HEK293 (cell line): ENCODE results near the gene GSTT4.

ENCODE experiments used
- CTCF ChIA-PET: fragments of 350-600 bp; formaldehyde crosslinking; extraction: SDS; loops from one replicate; lab custom pipeline; 2021; ENCODE audit warnings: antibody characterized with exemption; lab: Yijun Ruan, JAX
- POLR2A ChIA-PET: fragments of 300-600 bp; formaldehyde crosslinking; extraction: SDS; loops from one replicate; lab custom pipeline; 2020; ENCODE audit warnings: antibody characterized with exemption, inconsistent platforms; lab: Yijun Ruan, JAX
- H3K27ac ChIP-seq: fragments of 200-500 bp; sonication (Bioruptor generic); 2 replicates; pipeline ENCODE4 v1.5.1; 2014; ENCODE audit warnings: low read depth, low read length, control low read depth, inconsistent platforms; ENCODE audit errors: extremely low read depth
- H3K36me3 ChIP-seq, 2 experiments: fragments of 200-500 bp in 1 of 2; sonication (Bioruptor generic) in 1 of 2; 1 replicate in 1 of 2; 2 replicates in 1 of 2; pipeline ENCODE4 v1.5.1; 2014 to 2017; ENCODE audit warnings: inconsistent platforms in 2 of 2, low read length in 2 of 2; ENCODE audit not compliant: control insufficient read depth in 2 of 2, insufficient read depth in 1 of 2
- H3K4me1 ChIP-seq: fragments of 200-500 bp; sonication (Bioruptor generic); 2 replicates; pipeline ENCODE4 v1.5.1; 2014; ENCODE audit warnings: mild to moderate bottlenecking, low read length, inconsistent platforms; ENCODE audit not compliant: control insufficient read depth, insufficient read depth
- H3K4me3 ChIP-seq: 2 replicates; pipeline ENCODE4 v1.5.1; 2011; ENCODE audit warnings: low read depth, mild to moderate bottlenecking, control low read depth, low read length, moderate library complexity
- H3K9me3 ChIP-seq: fragments of 200-500 bp; sonication (Bioruptor generic); 2 replicates; pipeline ENCODE4 v1.5.1; 2014; ENCODE audit warnings: low read depth, low read length, inconsistent platforms; ENCODE audit not compliant: control insufficient read depth, insufficient read depth
- GLI4 ChIP-seq: fragments of 450-650 bp; formaldehyde crosslinking; IDR thresholded peaks from 2 replicates; pipeline ENCODE4 v1.5.1; 2016; ENCODE audit warnings: missing biosample characterization, missing genetic modification characterization
- GLIS1 ChIP-seq: fragments of 450-650 bp; formaldehyde crosslinking; IDR thresholded peaks from 2 replicates; pipeline ENCODE4 v1.5.1; 2016; ENCODE audit warnings: missing biosample characterization, missing genetic modification characterization
- HOXD13 ChIP-seq: sonication (generic); formaldehyde crosslinking; IDR thresholded peaks from 2 replicates; pipeline ENCODE4 v1.8.0; 2022; ENCODE audit warnings: missing genetic modification reagents, borderline replicate concordance
- MYNN ChIP-seq: fragments of 450-650 bp; formaldehyde crosslinking; IDR thresholded peaks from 2 replicates; pipeline ENCODE4 v1.5.1; 2016; ENCODE audit warnings: missing biosample characterization, missing genetic modification characterization, borderline replicate concordance
- SALL2 ChIP-seq: fragments of 450-650 bp; formaldehyde crosslinking; IDR thresholded peaks from 2 replicates; pipeline ENCODE4 v1.5.0; 2017; ENCODE audit warnings: missing biosample characterization, mild to moderate bottlenecking, missing genetic modification characterization, borderline replicate concordance
- SCRT2 ChIP-seq: fragments of 450-650 bp; formaldehyde crosslinking; IDR thresholded peaks from 2 replicates; pipeline ENCODE4 v1.5.1; 2016; ENCODE audit warnings: missing biosample characterization, missing genetic modification characterization
- TRIM28 ChIP-seq: IDR thresholded peaks from 2 replicates; pipeline ENCODE4 v1.6.1; 2011; ENCODE audit warnings: low read length, control low read depth, borderline replicate concordance
- ZBTB21 ChIP-seq: fragments of 450-650 bp; formaldehyde crosslinking; IDR thresholded peaks from 2 replicates; pipeline ENCODE4 v1.5.1; 2017; ENCODE audit warnings: missing biosample characterization, missing genetic modification characterization
- ZBTB7A ChIP-seq: fragments of 450-650 bp; formaldehyde crosslinking; IDR thresholded peaks from 2 replicates; pipeline ENCODE4 v1.5.1; 2016; ENCODE audit warnings: low read depth, missing biosample characterization, missing genetic modification characterization
- ZNF157 ChIP-seq: fragments of 450-650 bp; formaldehyde crosslinking; IDR thresholded peaks from 2 replicates; pipeline ENCODE4 v1.5.1; 2016; ENCODE audit warnings: missing biosample characterization, missing genetic modification characterization
- ZNF174 ChIP-seq: fragments of 450-650 bp; formaldehyde crosslinking; IDR thresholded peaks from 2 replicates; pipeline ENCODE4 v1.5.0; 2017; ENCODE audit warnings: missing biosample characterization, mild to moderate bottlenecking, missing genetic modification characterization
- ZNF175 ChIP-seq: fragments of 450-650 bp; formaldehyde crosslinking; IDR thresholded peaks from 2 replicates; pipeline ENCODE4 v1.5.1; 2016; ENCODE audit warnings: missing biosample characterization, missing genetic modification characterization
- ZNF214 ChIP-seq: fragments of 450-650 bp; formaldehyde crosslinking; IDR thresholded peaks from 2 replicates; pipeline ENCODE4 v1.5.1; 2017; ENCODE audit warnings: missing biosample characterization, mild to moderate bottlenecking, missing genetic modification characterization, borderline replicate concordance
- ZNF24 ChIP-seq: fragments of 450-650 bp; formaldehyde crosslinking; IDR thresholded peaks from 2 replicates; pipeline ENCODE4 v1.5.1; 2016; ENCODE audit warnings: missing biosample characterization, missing genetic modification characterization
- ZNF311 ChIP-seq: fragments of 450-650 bp; formaldehyde crosslinking; IDR thresholded peaks from 2 replicates; pipeline ENCODE4 v1.5.1; 2017; ENCODE audit warnings: missing biosample characterization, missing genetic modification characterization, borderline replicate concordance
- ZNF473 ChIP-seq: fragments of 450-650 bp; formaldehyde crosslinking; IDR thresholded peaks from 2 replicates; pipeline ENCODE4 v1.5.1; 2017; ENCODE audit warnings: missing biosample characterization, missing genetic modification characterization
- ZNF585B ChIP-seq: fragments of 450-650 bp; formaldehyde crosslinking; IDR thresholded peaks from 2 replicates; pipeline ENCODE4 v1.5.1; 2016; ENCODE audit warnings: missing biosample characterization, missing genetic modification characterization
- ZNF658 ChIP-seq: fragments of 450-650 bp; formaldehyde crosslinking; IDR thresholded peaks from 2 replicates; pipeline ENCODE4; 2016; ENCODE audit warnings: missing biosample characterization, missing genetic modification characterization
- ZNF670 ChIP-seq: fragments of 450-650 bp; formaldehyde crosslinking; IDR thresholded peaks from 2 replicates; pipeline ENCODE4 v1.5.1; 2016; ENCODE audit warnings: missing biosample characterization, missing genetic modification characterization, low read depth
- ZNF768 ChIP-seq: fragments of 450-650 bp; formaldehyde crosslinking; IDR thresholded peaks from 2 replicates; pipeline ENCODE4 v1.5.1; 2018; ENCODE audit warnings: missing biosample characterization, mild to moderate bottlenecking, missing genetic modification characterization
- ZNF777 ChIP-seq: fragments of 450-650 bp; formaldehyde crosslinking; IDR thresholded peaks from 2 replicates; pipeline ENCODE4 v1.5.1; 2017; ENCODE audit warnings: missing biosample characterization, missing genetic modification characterization, borderline replicate concordance
- ZNF791 ChIP-seq: fragments of 450-650 bp; formaldehyde crosslinking; IDR thresholded peaks from 2 replicates; pipeline ENCODE4 v1.5.1; 2016; ENCODE audit warnings: missing biosample characterization, missing genetic modification characterization
- ZNF837 ChIP-seq: fragments of 450-650 bp; formaldehyde crosslinking; IDR thresholded peaks from 2 replicates; pipeline ENCODE4 v1.5.1; 2016; ENCODE audit warnings: missing biosample characterization, missing genetic modification characterization
- TF ChIP-seq, protein P1 (sequence below): fragments of 450-650 bp; formaldehyde crosslinking; IDR thresholded peaks from 2 replicates; pipeline ENCODE4 v1.5.1; 2016; ENCODE audit warnings: missing biosample characterization, missing genetic modification characterization
- TF ChIP-seq, protein P2 (sequence below): fragments of 450-650 bp; formaldehyde crosslinking; IDR thresholded peaks from 2 replicates; pipeline ENCODE4 v1.5.1; 2016; ENCODE audit warnings: missing biosample characterization, missing genetic modification characterization
- TF ChIP-seq, protein P3 (sequence below): fragments of 450-650 bp; formaldehyde crosslinking; IDR thresholded peaks from 2 replicates; pipeline ENCODE4 v1.5.1; 2017; ENCODE audit warnings: missing biosample characterization, missing genetic modification characterization
- TF ChIP-seq, protein P4 (sequence below): fragments of 450-650 bp; formaldehyde crosslinking; IDR thresholded peaks from 2 replicates; pipeline ENCODE4 v1.5.1; 2017; ENCODE audit warnings: missing biosample characterization, missing genetic modification characterization
- TF ChIP-seq, protein P5 (sequence below): fragments of 450-650 bp; formaldehyde crosslinking; IDR thresholded peaks from 2 replicates; pipeline ENCODE4 v1.5.1; 2017; ENCODE audit warnings: missing biosample characterization, missing genetic modification characterization
- TF ChIP-seq, protein P6 (sequence below): fragments of 450-650 bp; IDR thresholded peaks from 2 replicates; pipeline ENCODE4 v1.5.1; 2018; ENCODE audit warnings: missing biosample characterization, mild to moderate bottlenecking, missing genetic modification characterization

GSTT4 gene

DNA sequence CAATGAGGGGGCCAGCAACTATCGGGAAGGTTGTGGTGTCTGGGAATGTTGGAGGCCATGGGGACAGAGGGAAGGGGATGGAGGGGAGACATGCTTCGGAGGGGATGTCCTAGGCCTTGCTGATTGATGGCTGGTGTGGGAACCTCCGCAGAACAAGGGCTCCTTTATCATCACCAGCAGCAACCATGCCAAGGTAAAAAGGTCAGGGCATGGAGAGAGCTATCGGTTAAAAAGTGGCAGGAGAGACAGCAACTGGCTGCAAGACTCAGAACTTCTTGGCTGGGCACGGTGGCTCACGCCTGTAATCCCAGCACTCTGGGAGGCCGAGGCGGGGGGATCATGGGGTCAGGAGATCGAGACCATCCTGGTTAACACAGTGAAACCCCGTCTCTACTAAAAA lies 3.0 kb downstream of the GSTT4 start:
- no peak overlapping the region for H3K27ac ChIP-seq
- no peak for TF ChIP-seq MYNN
- TF ChIP-seq ZNF768: no peak
- TF ChIP-seq ZNF214 (tag by site-specific recombination): no peak
- TF ChIP-seq ZNF473 (tag by site-specific recombination): no peak
- no peak for TF ChIP-seq GLI4 (tag by site-specific recombination)
- TF ChIP-seq ZNF174 (tag by site-specific recombination): no peak
- TF ChIP-seq ZBTB21 (tag by site-specific recombination): no peak
- no peak for TF ChIP-seq ZNF777 (tag by site-specific recombination)
- TF ChIP-seq, protein P1, sequence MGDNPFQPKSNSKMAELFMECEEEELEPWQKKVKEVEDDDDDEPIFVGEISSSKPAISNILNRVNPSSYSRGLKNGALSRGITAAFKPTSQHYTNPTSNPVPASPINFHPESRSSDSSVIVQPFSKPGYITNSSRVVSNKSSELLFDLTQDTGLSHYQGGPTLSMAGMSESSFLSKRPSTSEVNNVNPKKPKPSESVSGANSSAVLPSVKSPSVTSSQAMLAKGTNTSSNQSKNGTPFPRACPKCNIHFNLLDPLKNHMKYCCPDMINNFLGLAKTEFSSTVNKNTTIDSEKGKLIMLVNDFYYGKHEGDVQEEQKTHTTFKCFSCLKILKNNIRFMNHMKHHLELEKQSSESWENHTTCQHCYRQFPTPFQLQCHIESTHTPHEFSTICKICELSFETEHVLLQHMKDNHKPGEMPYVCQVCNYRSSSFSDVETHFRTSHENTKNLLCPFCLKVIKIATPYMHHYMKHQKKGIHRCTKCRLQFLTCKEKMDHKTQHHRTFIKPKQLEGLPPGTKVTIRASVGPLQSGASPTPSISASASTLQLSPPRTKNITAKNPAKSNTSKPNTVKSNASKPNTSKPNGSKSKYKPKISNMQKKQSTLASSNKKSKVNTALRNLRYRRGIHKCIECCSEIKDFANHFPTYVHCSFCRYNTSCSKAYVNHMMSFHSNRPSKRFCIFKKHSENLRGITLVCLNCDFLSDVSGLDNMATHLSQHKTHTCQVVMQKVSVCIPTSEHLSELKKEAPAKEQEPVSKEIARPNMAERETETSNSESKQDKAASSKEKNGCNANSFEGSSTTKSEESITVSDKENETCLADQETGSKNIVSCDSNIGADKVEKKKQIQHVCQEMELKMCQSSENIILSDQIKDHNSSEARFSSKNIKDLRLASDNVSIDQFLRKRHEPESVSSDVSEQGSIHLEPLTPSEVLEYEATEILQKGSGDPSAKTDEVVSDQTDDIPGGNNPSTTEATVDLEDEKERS (tag by site-specific recombination): no peak
- no peak for TF ChIP-seq SALL2
- TF ChIP-seq GLIS1: no peak
- TF ChIP-seq ZNF157 (tag by site-specific recombination): no peak
- TF ChIP-seq ZBTB7A: no peak
- no peak for TF ChIP-seq ZNF585B (tag by site-specific recombination)
- TF ChIP-seq ZNF670 (tag by site-specific recombination): no peak
- no peak for TF ChIP-seq TRIM28
- TF ChIP-seq, protein P2, sequence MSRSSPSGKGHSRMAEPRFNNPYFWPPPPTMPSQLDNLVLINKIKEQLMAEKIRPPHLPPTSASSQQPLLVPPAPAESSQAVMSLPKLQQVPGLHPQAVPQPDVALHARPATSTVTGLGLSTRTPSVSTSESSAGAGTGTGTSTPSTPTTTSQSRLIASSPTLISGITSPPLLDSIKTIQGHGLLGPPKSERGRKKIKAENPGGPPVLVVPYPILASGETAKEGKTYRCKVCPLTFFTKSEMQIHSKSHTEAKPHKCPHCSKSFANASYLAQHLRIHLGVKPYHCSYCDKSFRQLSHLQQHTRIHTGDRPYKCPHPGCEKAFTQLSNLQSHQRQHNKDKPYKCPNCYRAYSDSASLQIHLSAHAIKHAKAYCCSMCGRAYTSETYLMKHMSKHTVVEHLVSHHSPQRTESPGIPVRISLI (tag by site-specific recombination): no peak
- no peak for TF ChIP-seq ZNF175 (tag by site-specific recombination)
- no peak for TF ChIP-seq SCRT2 (tag by site-specific recombination)
- no peak for TF ChIP-seq ZNF24
- no peaks in the 10 kb centered on the region for H3K9me3 ChIP-seq
- CTCF ChIA-PET: no interaction called here
- H3K4me3 ChIP-seq: no peak overlapping the region
- no peaks in the 10 kb centered on the region for H3K36me3 ChIP-seq
- POLR2A ChIA-PET: no interaction called here
- H3K4me1 ChIP-seq: no peaks in the 10 kb centered on the region

DNA sequence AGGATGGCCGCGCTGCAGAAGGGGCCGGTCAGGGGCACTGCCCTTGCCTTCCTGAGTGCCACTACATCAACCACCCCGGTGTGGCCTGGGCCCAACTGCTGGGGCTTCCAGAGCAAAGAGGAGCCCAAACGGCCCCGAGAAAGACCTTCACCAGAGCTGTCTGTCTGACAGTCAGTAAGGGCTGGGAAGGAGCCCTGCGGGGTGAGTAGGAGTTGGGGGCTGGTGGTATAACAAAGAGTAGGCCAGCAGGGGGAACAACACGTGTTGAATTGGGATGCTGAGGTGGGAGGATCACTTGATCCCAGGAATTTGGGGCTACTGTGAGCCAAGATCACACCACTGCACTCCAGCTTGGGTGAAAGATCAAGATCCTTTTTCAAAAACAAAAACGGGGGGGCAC lies 3.9 kb downstream of the GSTT4 start:
- POLR2A ChIA-PET: no interaction called here
- Histone ChIP-seq H3K4me1 (no peaks in the 10 kb centered on the region), H3K9me3 (no peaks in the 10 kb centered on the region), H3K4me3 (no peak overlapping the region), H3K36me3 (no peaks in the 10 kb centered on the region), H3K27ac (no peak overlapping the region)
- CTCF ChIA-PET: interaction anchor here (0.6 kb wide), 1 partner anchor 156 kb away, joined by 3 read pairs; no protein-coding TSS in a partner anchor
- TF ChIP-seq, protein P3, sequence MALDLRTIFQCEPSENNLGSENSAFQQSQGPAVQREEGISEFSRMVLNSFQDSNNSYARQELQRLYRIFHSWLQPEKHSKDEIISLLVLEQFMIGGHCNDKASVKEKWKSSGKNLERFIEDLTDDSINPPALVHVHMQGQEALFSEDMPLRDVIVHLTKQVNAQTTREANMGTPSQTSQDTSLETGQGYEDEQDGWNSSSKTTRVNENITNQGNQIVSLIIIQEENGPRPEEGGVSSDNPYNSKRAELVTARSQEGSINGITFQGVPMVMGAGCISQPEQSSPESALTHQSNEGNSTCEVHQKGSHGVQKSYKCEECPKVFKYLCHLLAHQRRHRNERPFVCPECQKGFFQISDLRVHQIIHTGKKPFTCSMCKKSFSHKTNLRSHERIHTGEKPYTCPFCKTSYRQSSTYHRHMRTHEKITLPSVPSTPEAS (tag by site-specific recombination): no peak
- TF ChIP-seq ZNF658 (tag by site-specific recombination): no peak
- TF ChIP-seq ZNF311: no peak
- no peak for TF ChIP-seq ZNF791 (tag by site-specific recombination)
- TF ChIP-seq SCRT2 (tag by site-specific recombination): no peak
- TF ChIP-seq, protein P4, sequence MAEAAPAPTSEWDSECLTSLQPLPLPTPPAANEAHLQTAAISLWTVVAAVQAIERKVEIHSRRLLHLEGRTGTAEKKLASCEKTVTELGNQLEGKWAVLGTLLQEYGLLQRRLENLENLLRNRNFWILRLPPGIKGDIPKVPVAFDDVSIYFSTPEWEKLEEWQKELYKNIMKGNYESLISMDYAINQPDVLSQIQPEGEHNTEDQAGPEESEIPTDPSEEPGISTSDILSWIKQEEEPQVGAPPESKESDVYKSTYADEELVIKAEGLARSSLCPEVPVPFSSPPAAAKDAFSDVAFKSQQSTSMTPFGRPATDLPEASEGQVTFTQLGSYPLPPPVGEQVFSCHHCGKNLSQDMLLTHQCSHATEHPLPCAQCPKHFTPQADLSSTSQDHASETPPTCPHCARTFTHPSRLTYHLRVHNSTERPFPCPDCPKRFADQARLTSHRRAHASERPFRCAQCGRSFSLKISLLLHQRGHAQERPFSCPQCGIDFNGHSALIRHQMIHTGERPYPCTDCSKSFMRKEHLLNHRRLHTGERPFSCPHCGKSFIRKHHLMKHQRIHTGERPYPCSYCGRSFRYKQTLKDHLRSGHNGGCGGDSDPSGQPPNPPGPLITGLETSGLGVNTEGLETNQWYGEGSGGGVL (tag by site-specific recombination): no peak
- no peak for TF ChIP-seq ZNF837 (tag by site-specific recombination)
- TF ChIP-seq, protein P5, sequence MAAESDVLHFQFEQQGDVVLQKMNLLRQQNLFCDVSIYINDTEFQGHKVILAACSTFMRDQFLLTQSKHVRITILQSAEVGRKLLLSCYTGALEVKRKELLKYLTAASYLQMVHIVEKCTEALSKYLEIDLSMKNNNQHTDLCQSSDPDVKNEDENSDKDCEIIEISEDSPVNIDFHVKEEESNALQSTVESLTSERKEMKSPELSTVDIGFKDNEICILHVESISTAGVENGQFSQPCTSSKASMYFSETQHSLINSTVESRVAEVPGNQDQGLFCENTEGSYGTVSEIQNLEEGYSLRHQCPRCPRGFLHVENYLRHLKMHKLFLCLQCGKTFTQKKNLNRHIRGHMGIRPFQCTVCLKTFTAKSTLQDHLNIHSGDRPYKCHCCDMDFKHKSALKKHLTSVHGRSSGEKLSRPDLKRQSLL: no peak
- TF ChIP-seq HOXD13 (CRISPR knock-in tag): no peak
- TF ChIP-seq, protein P6, sequence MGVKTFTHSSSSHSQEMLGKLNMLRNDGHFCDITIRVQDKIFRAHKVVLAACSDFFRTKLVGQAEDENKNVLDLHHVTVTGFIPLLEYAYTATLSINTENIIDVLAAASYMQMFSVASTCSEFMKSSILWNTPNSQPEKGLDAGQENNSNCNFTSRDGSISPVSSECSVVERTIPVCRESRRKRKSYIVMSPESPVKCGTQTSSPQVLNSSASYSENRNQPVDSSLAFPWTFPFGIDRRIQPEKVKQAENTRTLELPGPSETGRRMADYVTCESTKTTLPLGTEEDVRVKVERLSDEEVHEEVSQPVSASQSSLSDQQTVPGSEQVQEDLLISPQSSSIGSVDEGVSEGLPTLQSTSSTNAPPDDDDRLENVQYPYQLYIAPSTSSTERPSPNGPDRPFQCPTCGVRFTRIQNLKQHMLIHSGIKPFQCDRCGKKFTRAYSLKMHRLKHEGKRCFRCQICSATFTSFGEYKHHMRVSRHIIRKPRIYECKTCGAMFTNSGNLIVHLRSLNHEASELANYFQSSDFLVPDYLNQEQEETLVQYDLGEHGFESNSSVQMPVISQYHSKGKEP (tag by site-specific recombination): no peak
